H1 (cell line): Measurements from ENCODE around the gene ITPK1. TPM values are rescaled to one million over a fixed set of nuclear protein-coding genes. Genes with fewer than 3 reads are reported as not detected.

Source experiments
- CTBP2 ChIP-seq: IDR thresholded peaks from 2 replicates; pipeline ENCODE4 v1.7.0; 2011; ENCODE audit warnings: borderline replicate concordance, mild to moderate bottlenecking, moderate library complexity, mixed read lengths, low read length; ENCODE audit not compliant: insufficient read depth, insufficient read length
- HDAC2 ChIP-seq, 2 experiments: fragments of 300-600 bp in 1 of 2; sonication (generic) in 1 of 2; IDR thresholded peaks; 2 replicates each; pipeline ENCODE4 v1.6.1; 2011 to 2012; ENCODE audit warnings: low read depth in 2 of 2, low read length in 2 of 2, mild to moderate bottlenecking in 2 of 2, moderate library complexity in 2 of 2, borderline replicate concordance in 1 of 2, inconsistent platforms in 1 of 2
- KDM4A ChIP-seq: IDR thresholded peaks from one replicate; pipeline ENCODE4 v1.7.1; 2012; ENCODE audit warnings: low read depth, mild to moderate bottlenecking, moderate library complexity, low read length, inconsistent platforms; ENCODE audit not compliant: severe bottlenecking
- RXRA ChIP-seq: IDR thresholded peaks from 2 replicates; pipeline ENCODE4 v1.6.1; 2011; ENCODE audit warnings: low read depth, mild to moderate bottlenecking, low read length, moderate library complexity; ENCODE audit not compliant: insufficient read depth
- SP1 ChIP-seq: IDR thresholded peaks from 2 replicates; pipeline ENCODE4 v1.6.1; 2011; ENCODE audit warnings: low read depth, low read length
- TAF1 ChIP-seq: IDR thresholded peaks from 2 replicates; pipeline ENCODE4 v1.6.1; 2011; ENCODE audit warnings: mild to moderate bottlenecking, low read depth, low read length
- polyA plus RNA-seq, 7 experiments: library from polyadenylated mRNA; depleted of rRNA in 3 of 7; stranded (reverse) in 5 of 7; unstranded in 2 of 7; fragments of >200 nt in 5 of 7; fragments of 200-250 nt in 2 of 7; gene quantifications; 1 replicate in 5 of 7; 2 replicates in 1 of 7; 4 replicates in 1 of 7; pipeline versions ENCODE4 v1.2.1 to v1.2.3, GENCODE V29; 2011 to 2013; ENCODE audit warnings: missing spikeins in 2 of 7, mixed read lengths in 2 of 7
- total RNA-seq: library from RNA; stranded (reverse); fragmentation: NEBNext Ultra II Directional; extraction: Animal tissue kit (Norgen Biotek cat#: 25700); gene quantifications from 2 replicates; pipeline ENCODE4 v1.2.1, GENCODE V29; 2021

ITPK1 gene
- total and polyA plus RNA-seq, 2 of the 8 experiments (the other 6 are each of a cell fraction or from before 2014, with no cell fraction given) = 108 to 143 TPM

DNA sequence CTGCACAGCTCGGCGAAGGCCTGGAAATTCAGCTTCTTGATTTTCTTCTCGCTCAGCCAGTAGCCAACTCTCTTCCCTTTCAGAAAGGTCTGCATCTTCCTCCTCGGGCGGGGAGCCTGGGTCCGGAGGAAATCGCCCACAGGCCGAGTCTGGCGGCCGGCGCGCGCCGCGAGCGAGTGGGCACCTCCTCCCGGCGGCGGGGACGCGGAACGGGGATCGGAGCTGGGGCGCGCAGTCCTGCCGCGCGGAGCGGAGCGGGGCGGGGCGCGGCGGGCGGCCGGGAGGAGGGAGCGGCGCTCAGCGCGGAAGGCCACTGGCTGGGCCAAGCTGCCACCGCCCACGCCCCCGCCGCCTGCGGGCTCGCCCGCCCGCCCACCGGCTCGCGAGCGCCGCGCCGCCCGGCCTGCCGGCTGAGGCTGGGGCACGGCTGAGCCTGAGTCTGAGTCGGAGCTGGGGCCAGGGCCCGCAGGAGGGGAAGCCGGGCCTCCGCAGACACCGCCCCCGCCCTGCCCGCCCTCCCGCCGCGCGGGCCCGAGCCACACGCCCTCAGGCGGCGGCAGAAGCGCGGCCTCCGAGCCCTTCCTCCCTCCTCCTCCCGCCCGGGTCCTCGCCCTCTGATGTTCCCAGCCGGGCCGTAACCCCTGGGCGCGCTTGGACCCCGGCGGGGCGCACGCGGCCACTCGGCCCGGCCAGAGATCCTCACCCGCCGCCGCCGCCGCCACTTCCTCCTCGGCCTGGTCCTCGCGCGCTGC, 480 bp downstream of the ITPK1 start (continued):
- TF ChIP-seq RXRA (no peak), KDM4A (peak; percentile 74), HDAC2 (IDR thresholded peaks at IDR 0.05; ENCODE audit: borderline replicate concordance in 1 of 2, low read depth in 2 of 2, low read length in 2 of 2) (peak in 1 of 2 experiments; percentile 57; a peak in 1 of 4 replicates), SP1 (no peak), CTBP2 (peak; percentile 11), TAF1 (peak; percentile 25)
